ENCODE data around the gene KANK4.

GRCh38 chr1:62268315-62268714 lies 50.9 kb downstream of the KANK4 start:
- TF ChIP-seq CTCF (IDR thresholded peaks at IDR 0.05; ENCODE audit: borderline replicate concordance, extremely low read depth, low read length, poor library complexity, severe bottlenecking) (no peak), EZH2 (IDR thresholded peaks at IDR 0.05; ENCODE audit: borderline replicate concordance, low read depth, low read length, severe bottlenecking) (no peak)
